GM19455 (cell line): ENCODE results near the gene ATP1B2.

Source experiments
- ATAC-seq: cut with Tn5 transposase; IDR thresholded peaks from one replicate; pipeline ENCODE4 v1.9.1; 2021; ENCODE audit not compliant: unreplicated experiment

The ATP1B2 gene

DNA sequence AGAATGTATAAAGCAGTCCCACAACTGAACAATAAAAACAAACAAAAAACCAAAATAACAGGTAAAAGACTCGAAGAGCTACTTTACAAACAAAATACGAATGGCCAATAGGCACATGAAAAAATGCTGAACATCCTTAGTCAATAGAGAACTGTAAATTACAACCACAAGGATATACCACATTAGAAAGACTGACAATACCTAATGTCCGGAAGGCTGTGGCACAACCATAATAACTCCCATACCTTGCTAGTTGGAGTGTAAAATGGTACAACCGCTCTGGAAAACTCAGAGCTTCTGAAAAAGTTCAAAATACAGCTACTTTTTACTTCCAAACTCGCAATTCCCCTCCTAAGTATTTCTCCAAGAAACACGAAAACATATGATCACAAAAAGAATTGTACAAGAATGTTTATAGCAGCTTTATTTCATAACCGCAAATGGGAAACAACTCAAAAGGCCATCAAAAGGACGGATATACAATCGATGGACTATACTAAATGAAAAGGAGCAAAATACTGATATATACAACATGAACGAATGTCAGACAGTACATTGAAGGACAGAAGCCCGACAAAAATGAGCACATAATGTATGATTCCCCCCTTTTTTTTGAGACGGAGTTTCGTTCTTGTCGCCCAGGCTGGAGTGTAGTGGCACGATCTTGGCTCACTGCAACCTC lies 34.3 kb downstream of the ATP1B2 start:
- no peak for ATAC-seq

DNA sequence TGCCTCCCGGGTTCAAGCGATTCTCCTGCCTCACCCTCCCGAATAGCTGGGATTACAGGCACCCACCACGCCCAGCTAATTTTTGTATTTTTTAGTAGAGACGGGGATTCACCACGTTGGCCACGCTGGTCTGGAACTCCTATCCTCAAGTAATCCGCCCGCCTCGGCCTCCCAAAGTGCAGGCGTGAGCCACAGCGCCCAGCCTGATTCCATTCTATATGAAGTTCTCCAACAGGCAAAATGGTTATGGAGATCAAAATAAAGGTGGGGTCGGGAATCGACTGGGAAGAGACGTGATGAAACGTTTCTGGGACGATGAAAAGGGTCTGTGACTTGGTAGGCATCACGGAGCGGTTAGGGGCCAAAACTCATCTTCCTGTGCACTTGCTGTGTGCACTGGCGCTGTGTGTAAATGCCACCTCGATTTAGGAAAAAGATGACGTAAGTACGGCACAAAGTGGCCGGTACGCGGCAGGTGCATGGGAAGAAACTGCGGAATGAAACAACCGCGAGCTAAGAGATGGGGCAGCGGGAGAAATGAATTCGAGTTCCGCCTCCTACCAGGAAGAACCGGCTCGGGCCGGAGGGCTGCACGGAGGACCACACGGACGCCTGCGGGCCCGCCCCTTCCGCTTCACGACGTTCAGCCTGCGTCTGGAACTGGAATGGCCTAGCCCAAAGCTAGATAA lies 35.0 kb downstream of the ATP1B2 start:
- ATAC-seq = peak; percentile 51

- peak; percentile 43 for ATAC-seq
Observed at GRCh38 chr17:7686222-7687071, 35.7 kb downstream of the ATP1B2 start.

- no peak for ATAC-seq
Observed at GRCh38 chr17:7687072-7687907, 36.6 kb downstream of the ATP1B2 start, which contains the start of gene TP53. Gene TP53 (minus strand): TSS chr17:7687490. CDS start chr17:7676594, 10,896 bp downstream.

DNA sequence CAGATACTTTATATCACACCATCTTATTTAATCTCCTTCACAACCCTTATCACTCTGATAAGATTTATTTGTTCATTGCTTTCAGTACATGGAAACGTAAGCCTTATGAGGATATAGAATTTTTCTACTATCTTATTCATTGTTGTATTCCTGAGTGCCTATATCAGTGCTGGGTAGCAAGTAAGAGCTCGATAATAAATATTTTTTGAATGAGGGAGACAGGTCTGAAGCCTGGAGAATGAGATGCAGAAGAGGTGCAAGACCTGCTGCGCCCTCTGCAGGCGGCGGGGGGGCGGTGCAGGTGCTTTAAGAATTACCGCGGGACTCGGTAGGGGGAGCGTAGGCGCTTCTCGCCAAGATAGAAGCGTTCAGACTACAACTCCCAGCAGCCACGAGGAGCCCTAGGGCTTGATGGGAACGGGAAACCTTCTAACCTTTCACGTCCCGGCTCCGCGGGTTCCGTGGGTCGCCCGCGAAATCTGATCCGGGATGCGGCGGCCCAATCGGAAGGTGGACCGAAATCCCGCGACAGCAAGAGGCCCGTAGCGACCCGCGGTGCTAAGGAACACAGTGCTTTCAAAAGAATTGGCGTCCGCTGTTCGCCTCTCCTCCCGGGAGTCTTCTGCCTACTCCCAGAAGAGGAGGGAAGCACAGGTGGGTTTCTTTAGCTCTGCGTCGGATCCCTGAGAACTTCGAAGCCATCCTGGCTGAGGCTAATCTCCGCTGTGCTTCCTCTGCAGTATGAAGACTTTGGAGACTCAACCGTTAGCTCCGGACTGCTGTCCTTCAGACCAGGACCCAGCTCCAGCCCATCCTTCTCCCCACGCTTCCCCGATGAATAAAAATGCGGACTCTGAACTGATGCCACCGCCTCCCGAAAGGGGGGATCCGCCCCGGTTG lies 37.4 kb downstream of the ATP1B2 start, which contains the start of gene WRAP53:
Gene WRAP53, plus strand, starts transcription at position 570 of the 900 bp plus-strand sequence. Its CDS starts 172 bp downstream, at position 742.
- peak; percentile 66 for ATAC-seq

DNA sequence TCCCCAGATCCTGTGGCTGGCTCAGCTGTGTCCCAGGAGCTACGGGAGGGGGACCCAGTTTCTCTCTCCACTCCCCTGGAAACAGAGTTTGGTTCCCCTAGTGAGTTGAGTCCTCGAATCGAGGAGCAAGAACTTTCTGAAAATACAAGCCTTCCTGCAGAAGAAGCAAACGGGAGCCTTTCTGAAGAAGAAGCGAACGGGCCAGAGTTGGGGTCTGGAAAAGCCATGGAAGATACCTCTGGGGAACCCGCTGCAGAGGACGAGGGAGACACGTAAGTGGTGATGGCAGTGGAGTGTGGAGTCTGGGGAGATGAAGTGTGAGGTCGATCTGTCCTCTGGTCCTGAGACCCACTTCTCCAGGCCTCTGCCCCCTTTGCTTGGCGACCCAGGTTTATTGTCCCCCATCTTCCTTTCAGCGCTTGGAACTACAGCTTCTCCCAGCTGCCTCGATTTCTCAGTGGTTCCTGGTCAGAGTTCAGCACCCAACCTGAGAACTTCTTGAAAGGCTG lies 38.1 kb downstream of the ATP1B2 start:
- ATAC-seq = no peak

GRCh38 chr17:7695586-7695985 lies 44.9 kb downstream of the ATP1B2 start:
- ATAC-seq = no peak

DNA sequence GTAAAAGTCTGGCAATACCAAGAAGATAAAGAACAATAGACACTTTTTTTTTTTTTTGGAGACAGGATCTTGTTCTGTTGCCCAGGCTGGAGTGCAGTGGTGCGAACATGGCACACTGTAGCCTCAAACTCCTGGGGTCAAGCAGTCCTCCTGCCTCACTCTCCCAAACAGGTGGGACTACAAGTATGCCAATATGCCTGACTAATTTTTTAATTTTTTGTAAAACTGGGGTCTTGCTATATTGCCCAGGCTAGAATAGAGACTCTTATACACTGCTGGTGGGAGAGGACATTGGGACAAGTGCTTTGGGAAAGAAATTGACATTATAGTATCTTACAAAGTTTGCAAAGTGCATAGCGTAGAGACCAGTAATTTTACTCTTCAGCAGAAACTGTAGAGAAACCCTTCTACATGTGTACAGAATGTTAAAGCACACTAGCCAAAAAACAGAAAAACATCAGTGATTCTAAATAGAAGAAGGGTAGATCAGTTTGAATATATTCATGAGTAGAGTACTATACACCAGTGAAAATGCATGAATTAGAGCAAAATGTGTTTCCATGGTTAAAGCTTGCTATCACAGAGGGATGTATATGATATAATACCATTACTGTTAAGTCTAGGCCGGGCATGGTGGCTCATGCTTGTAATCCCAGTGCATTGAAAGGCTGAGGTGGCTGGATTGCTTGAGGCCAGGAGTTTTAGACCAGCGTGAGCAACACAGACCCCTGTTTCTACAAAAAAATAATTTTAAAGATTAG lies 47.3 kb downstream of the ATP1B2 start:
- ATAC-seq = no peak

GRCh38 chr17:7700510-7700909 lies 49.8 kb downstream of the ATP1B2 start:
- no peak for ATAC-seq

DNA sequence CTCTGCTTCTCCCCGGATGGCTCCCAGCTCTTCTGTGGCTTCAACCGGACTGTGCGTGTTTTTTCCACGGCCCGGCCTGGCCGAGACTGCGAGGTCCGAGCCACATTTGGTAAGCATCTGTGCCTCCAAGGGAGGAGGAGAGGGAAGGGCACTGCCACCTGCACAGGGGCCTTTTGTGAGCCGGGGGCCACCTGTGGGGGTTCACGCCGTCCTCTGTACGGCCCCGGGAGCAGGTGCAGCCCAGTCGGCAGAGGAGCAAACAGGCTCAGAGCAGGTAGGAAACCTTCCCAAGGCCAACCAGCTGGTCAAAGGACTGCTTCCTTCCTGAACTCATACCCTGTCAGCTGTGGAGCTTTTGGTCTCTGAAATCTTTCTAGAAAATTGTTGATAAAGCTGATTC lies 51.0 kb downstream of the ATP1B2 start:
- no peak for ATAC-seq

GRCh38 chr17:7702776-7703175 lies 52.0 kb downstream of the ATP1B2 start:
- no peak for ATAC-seq

- no peak for ATAC-seq
Observed at GRCh38 chr17:7703584-7704479, 53.1 kb downstream of the ATP1B2 start.

- no peak for ATAC-seq
Observed at GRCh38 chr17:7704601-7705268, 54.0 kb downstream of the ATP1B2 start, which contains the start of gene EFNB3. Gene EFNB3 (plus strand): TSS chr17:7705202. CDS start chr17:7705599, 397 bp downstream.

DNA sequence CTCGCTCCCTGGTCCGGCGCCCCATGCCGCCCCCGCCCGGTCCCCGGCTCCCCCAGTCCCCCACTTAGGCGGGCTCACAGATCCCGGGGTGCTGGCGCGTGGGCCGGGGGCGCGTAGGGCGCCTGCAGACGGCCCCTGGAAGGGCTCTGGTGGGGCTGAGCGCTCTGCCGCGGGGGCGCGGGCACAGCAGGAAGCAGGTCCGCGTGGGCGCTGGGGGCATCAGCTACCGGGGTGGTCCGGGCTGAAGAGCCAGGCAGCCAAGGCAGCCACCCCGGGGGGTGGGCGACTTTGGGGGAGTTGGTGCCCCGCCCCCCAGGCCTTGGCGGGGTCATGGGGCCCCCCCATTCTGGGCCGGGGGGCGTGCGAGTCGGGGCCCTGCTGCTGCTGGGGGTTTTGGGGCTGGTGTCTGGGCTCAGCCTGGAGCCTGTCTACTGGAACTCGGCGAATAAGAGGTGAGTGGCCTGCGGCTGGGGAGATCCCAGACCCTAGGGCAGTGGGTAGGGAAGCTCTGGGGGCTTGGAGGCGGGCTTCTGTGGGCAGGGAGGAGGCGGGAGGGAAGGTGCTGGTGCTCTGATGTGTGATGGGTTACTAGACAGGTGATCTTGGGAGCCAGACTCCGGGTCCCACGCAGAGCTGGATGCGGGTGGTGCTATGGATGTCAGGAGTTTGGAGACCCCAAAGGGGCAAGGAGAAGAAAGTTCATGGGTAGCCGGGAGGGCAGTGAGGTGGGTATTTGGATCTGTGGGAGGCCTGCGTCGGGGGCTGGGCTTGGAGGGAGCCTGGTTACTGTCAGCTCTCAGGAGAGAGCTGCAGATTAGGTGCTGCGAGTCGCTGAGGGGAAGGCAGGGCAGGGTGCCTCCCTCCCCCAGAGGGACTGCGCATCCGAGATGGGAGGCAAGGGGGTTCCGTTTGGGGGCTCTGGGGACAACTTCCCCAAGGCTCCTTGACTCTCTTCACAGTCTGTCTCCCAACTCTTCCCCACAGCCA lies 54.8 kb downstream of the ATP1B2 start:
- ATAC-seq = no peak

DNA sequence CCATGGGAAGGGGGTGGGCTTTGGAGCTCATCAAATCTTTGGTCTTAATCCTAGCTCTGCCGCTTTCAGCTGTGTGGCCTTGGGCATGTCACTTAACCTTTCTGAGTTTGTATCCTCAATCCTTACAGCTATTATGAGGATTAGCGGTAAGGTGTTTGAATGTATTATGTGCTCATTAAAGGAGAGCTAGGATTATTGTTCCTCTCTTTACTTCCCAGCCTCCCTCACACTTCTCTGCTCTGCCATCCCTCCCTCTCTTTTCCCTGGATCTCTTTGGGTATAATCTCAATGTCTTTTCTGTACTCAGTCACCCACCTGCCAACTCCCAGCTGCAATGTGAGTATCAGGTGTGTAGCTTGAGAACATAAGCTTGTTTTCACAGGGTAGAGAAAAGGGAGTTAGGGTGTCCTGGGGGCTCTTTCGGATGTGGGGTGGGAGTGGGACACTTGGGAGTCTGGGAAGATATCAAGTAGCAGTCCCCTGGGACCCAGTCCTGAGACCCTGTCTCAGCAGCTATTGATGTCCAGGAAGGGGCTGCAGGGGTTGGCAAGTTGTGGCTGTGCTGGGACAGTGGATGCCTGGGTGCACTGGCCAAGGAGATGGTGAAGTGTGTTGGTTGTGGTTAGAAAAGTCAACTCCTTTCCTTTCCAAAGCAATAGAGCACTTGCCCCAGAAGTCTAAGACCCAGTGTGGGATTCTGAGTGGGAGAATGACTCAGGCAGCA lies 56.1 kb downstream of the ATP1B2 start:
- no peak for ATAC-seq
